GM10266 (cell line): ENCODE results near the gene RBFOX2.

Experiments
- DNase-seq: peaks from one replicate; pipeline ENCODE4 v3.0.0; 2012; ENCODE audit errors: extremely low spot score
- CTCF ChIP-seq: IDR thresholded peaks from 2 replicates; pipeline ENCODE4 v1.5.1; 2012; ENCODE audit warnings: mild to moderate bottlenecking, low read depth; ENCODE audit not compliant: control insufficient read depth, insufficient read depth; ENCODE audit errors: missing control alignments

The RBFOX2 gene

GRCh38 chr22:35973388-35973787 lies 55.2 kb downstream of the RBFOX2 start:
- TF ChIP-seq CTCF: no peak
- DNase-seq: no peak

GRCh38 chr22:35972559-35972958 lies 56.1 kb downstream of the RBFOX2 start:
- no peak for TF ChIP-seq CTCF

GRCh38 chr22:35971456-35972119 lies 57.0 kb downstream of the RBFOX2 start:
- no peak for TF ChIP-seq CTCF

More at GRCh38 chr22:35972559-35972958, 56.1 kb downstream of the RBFOX2 start:
- DNase-seq: no peak

GRCh38 chr22:35970616-35971455 lies 57.8 kb downstream of the RBFOX2 start:
- no peak for DNase-seq
- TF ChIP-seq CTCF: no peak

More at GRCh38 chr22:35971456-35972119, 57.0 kb downstream of the RBFOX2 start:
- DNase-seq: no peak

- no peak for TF ChIP-seq CTCF
- DNase-seq: no peak
Observed at GRCh38 chr22:35967046-35967397, 61.6 kb downstream of the RBFOX2 start.

GRCh38 chr22:35966314-35967045 lies 62.1 kb downstream of the RBFOX2 start:
- TF ChIP-seq CTCF: no peak

More at GRCh38 chr22:35966314-35967045, 62.1 kb downstream of the RBFOX2 start:
- DNase-seq: no peak
